Left renal cortex interstitium (tissue), 4 donors: Measurements from ENCODE around the gene MYPOP. TPM values are rescaled to one million over a fixed set of nuclear protein-coding genes. Genes with fewer than 3 reads are reported as not detected.
"Not testable (repeated sequence)": the region's sequence is repeated elsewhere in the genome, so short reads cannot be mapped to it uniquely, and the experiment has no call there.

Experiments
- DNase-seq, 4 donors: peaks; one replicate each; pipeline ENCODE4 v3.0.0-alpha.2; 2013; ENCODE audit warnings: low read depth in 4 of 4, low spot score in 2 of 4, missing footprints in 1 of 4
- polyA plus RNA-seq, 4 donors: library from polyadenylated mRNA; unstranded; fragments of 120-200 nt; gene quantifications; one replicate each; pipeline ENCODE4 v1.2.1, GENCODE V29; 2013; ENCODE audit not compliant: insufficient read length in 4 of 4

The MYPOP gene
- polyA plus RNA-seq, 4 donors, result 3.7 to 7.2 (median 5.8) TPM

GRCh38 chr19:45908956-45909355 is 6.5 kb upstream of the MYPOP start:
- no peak for DNase-seq

- no peak for DNase-seq
Measured at GRCh38 chr19:45906221-45906620, 3.8 kb upstream of the MYPOP start.

- no peak for DNase-seq
Measured at GRCh38 chr19:45905011-45905410, 2.6 kb upstream of the MYPOP start.

DNA sequence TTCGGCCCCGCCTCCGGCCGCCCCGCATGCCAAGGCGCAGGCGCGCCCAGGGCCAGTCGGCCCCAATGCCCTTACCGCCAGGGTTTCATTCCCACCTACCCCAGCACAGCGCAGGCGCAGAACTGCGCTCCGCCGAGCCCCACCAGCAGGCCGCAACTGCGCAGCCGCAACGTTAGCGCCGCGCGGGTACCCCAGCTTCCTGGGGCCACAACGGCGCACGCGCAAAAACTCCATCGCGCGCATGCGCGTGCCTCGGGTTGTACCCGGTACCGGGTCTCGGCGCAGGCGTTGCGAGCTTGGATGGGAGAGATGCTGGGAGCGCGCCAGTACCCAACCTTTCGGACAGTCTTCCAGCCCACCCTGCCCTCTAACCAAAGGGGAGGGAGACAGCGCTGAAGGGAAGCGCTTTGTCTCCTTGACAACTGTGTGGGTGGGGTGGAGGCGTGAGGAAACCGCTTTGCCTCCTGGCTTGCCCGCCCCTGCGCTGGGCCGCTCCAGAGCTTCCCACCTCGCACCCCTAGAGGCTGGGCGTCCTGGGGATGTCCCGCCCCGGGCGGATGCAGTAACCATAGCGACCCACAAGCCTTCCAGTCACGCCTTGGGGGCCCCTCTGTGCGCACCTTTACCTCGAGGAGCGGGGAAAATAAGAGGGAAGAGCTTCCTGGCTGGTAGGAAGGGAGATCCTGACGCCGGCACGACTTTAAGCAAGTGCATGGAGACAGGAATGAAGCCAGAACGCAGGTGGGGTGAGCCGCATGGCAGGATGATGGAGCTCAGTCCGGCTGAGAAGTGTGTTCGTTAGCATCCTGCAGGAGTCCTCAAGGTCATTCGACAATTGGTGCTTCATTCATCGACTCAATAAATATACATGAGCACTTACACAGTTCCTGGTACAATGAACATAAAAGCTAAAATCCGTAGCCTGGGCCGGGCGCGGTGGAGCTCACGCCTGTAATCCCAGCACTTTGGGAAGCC is 525 bp upstream of the MYPOP start:
- peak; percentile 93 to 99 (median 96) for DNase-seq

GRCh38 chr19:45901432-45901911 is 941 bp downstream of the MYPOP start:
- DNase-seq, result no peak

DNA sequence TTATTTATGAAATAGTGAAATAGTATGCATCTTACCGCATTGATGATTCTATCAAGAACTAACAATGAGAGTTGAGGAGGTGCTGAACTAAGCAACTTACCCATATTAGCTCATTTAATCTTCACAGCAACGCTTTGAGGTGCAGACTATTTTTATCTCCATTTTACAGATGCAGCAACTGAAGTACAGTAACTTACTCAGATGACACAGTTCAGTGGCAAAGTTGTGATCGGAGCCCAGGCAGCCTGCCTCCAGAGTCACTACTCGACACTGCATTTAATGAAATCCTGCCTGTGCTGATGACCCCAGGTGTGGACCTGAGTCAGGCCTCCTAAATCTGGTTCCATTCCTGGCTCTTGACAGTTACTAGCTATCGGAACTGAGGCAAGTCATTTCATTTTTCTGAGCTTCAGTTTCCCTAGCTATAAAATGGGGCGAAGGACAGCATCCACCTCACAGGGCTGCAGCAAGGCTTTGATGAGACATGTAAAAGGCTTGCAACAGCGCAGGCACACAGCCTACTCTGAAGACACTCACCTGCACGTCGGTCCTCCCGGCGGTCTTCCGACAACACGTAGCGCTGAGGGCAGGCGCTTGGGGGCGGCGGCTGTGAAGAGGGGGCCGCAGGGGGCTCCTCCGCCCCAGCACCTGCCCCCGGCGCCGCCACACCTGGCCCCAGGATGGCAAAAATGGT is 1.5 kb downstream of the MYPOP start:
- no peak for DNase-seq

GRCh38 chr19:45899919-45900589 is 2.4 kb downstream of the MYPOP start:
- DNase-seq, result no peak

DNA sequence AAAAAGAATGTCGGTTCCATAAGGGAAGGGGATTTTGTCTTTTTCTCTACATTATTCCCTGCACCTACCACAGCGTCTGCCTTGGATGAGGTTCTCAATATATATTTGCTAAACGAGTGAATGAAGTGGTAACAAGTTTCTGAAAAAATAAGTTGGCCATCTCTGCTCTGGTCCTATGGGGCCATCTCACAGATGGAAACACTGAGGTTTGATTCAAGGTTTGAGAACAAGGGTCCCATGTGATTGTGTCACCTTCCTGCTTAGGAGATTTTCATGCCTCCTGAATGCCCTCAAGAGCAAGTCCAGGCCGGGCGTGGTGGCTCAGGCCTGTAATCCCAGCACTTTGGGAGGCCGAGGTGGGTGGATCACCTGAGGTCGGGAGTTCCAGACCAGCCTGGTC is 3.2 kb downstream of the MYPOP start:
- DNase-seq, result no peak

GRCh38 chr19:45897261-45897812 is 5.1 kb downstream of the MYPOP start:
- no peak for DNase-seq

- not testable (repeated sequence) for DNase-seq
Measured at GRCh38 chr19:45895983-45896599, 6.3 kb downstream of the MYPOP start.

DNA sequence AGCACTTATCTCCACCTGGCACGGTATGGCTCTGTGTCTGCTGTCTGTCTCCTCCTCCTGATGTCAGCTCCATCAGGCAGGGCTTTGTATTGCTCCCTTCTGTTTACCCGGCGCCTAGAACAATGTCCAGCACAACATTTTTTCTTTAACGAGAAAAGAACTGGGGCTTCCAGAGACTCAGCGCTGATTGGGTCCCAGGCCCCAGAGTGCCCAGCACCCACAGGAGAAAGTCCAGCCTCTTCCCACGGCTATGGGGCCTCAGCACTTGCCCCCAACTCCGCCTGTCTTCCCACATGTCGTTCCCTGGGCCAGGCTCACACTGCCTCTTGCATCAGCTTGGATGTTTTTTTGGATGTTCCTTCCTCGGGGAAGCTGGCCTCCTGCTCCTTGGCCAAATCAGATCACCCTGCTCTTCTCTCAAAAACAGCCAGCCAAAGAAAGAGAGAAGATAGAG is 6.9 kb downstream of the MYPOP start:
- no peak for DNase-seq

DNA sequence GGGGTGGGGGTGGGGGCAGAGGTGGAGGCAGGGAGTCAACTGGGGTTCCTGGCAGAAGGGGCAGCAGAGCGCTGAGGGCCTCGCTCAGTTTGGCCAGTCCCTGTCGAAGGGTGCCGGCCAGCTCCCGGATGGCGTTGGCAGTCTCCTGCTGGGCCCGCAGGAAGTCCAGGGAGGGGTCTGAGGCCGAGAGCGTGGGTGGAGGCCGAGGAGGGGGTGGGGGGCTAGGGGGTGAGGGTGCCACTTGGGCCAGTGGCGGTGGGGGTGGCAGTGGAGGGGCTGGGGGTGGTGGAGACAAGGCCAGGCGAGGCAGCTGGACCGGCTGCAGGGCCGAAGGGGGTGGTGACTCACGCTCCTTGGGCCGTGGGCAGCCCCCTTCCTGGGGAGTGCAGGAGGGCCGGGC is 11.5 kb downstream of the MYPOP start:
- DNase-seq, result no peak

DNA sequence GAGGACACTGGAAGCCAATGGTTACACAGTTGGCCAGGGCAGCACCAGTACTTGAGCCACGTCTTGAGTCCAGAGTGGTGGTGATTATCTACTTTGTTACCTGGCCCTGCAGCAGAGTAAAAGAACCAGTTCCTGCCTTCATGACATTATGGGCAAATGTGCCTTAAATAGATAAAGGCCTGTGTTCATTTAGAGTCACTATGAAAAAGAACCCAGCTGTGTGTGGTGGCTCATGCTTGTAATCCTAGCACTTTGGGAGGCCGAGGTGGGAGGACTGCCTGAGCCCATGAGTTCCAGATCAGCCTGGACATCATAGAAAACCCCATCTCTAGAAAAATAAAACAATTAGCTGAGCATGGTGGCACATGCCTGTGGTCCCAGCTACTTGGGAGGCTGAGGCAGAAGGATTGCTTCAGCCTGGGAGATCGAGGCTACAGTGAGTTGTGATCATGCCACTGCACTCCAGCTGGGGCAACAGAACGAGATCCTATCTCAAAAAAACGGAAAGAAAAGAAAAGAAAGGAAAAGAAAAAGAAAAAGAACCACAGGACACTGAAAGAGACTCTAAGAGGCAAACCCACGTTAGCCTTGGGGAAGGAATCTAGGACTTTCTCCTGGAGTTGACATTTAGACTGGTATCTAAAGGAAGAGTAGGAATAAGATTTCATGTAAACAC is 13.1 kb downstream of the MYPOP start:
- no peak for DNase-seq

GRCh38 chr19:45887200-45887710 is 15.2 kb downstream of the MYPOP start:
- no peak for DNase-seq

DNA sequence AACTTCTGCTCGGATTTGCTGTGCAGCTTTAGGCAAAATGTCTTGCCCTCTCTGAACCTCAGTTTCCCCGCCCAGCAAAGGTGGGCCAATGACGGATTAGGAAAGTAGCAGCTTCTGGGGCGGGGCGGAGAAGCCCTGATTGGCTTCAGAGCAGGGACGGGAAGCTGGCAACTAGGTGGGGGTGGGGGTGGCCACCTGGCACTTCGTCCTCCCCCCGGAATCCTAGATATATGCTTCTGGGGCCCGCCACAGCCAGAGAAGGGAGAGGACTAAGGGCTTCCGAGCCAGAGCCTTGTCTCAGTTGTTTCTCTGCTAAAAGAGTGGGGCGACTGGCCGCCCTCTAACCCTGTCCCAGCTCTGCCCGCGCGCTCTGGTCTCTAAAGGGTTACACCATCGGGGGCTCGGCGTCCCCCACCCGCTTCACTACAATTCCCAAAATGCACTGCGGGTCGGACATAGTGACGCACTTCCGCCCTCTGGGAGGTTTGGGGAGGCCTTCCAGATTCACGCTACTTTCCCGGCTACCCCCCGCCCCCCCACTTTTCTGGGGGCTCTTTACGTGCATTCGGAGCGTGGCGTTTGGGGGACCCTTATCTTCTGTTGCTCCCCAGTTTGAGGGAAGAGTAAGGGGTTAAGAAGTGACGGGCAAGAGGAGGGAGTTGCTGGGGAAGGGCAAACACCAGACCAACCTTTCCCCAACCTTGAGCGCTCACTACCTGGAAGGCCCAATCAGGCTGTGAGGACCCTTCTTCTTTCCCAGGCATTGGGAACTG is 15.8 kb downstream of the MYPOP start:
- DNase-seq, result peak in 2 of 4 donors; percentile 90 to 94

GRCh38 chr19:45885556-45886426 is 16.6 kb downstream of the MYPOP start, which contains the start of gene IRF2BP1:
TSS of gene IRF2BP1 (minus strand) at chr19:45886141. CDS start at chr19:45885774, 367 bp downstream.
- peak in 1 of 4 donors; percentile 91 for DNase-seq
